Activated CD4-positive, CD25-positive, alpha-beta regulatory T cell (primary cell): ENCODE data around the gene STAT5B.
"Not testable (repeated sequence)": the region's sequence is repeated elsewhere in the genome, so short reads cannot be mapped to it uniquely, and the experiment has no call there.

ENCODE experiments used
- DNase-seq, 4 experiments: peaks; one replicate each; lab custom pipeline; 2025; lab: John Stamatoyannopoulos, UW

STAT5B gene

GRCh38 chr17:42266918-42267766, 9.0 kb downstream of the STAT5B start:
- DNase-seq = no peak

DNA sequence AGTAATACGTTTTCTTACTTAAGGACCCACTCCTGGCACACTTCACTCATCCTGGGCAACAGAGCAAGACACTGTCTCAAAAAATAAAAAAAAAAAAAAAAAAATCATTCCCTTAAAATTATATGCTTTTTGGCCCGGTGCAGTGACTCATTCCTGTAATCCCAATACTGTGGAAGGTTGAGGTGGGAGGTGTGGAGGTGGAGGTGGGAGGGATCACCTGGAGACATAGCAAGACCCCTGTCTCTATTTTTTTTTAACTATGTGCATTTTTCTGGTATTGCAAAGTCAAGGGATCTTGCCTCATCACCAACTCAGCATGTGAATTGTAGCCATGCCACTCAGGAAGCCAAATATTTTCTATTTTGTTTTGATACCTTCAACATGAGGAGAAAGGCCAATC, 9.7 kb downstream of the STAT5B start:
- DNase-seq = no peak

- DNase-seq = not testable (repeated sequence)
Observed at GRCh38 chr17:42264366-42264765, 11.8 kb downstream of the STAT5B start.

DNA sequence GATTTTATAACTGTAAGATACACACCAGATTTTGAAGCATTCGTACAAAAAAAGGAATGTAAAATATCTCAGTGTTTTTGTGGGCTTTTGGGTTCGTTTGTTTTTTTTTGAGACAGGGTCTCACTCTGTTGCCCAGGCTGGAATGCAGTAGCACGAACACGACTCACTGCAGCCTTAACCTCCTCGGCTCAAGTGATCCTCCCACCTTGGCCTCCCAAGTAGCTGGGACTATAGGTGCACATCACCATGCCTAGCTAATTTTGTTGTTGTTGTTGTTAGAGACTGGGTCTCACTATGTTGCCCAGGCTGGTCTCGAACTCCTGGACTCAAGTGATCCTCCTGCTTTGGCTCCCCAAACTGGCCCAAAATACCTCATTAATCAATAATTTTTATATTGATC, 15.9 kb downstream of the STAT5B start:
- no peak for DNase-seq

- DNase-seq = no peak
Observed at GRCh38 chr17:42255445-42255844, 20.7 kb downstream of the STAT5B start.

- DNase-seq = no peak
Observed at GRCh38 chr17:42253578-42253977, 22.6 kb downstream of the STAT5B start.

- no peak for DNase-seq
Observed at GRCh38 chr17:42252597-42253550, 23.3 kb downstream of the STAT5B start.

- no peak for DNase-seq
Observed at GRCh38 chr17:42251115-42251514, 25.1 kb downstream of the STAT5B start.

GRCh38 chr17:42249681-42250446, 26.3 kb downstream of the STAT5B start:
- no peak for DNase-seq

GRCh38 chr17:42248351-42249179, 27.6 kb downstream of the STAT5B start:
- DNase-seq = peak; percentile 27 to 69 (median 48)

DNA sequence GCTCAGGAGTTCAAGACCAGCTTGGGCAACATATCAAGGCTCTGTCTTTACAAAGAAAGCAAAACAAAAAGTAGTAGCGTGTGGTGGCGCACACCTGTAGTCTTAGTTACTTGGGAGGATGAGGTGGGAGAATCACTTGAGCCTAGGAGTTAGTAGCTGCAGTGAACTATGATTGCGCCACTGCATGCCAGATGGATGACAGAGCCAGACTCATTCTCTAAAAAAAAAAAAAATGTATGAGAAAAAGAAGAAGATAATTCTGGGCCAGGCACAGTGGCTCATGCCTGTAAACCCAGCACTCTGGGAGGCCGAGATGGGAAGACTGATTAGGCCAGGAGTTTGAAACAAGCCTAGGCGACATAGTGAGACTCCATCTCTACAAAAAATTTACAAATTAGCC, 28.5 kb downstream of the STAT5B start:
- DNase-seq = no peak

DNA sequence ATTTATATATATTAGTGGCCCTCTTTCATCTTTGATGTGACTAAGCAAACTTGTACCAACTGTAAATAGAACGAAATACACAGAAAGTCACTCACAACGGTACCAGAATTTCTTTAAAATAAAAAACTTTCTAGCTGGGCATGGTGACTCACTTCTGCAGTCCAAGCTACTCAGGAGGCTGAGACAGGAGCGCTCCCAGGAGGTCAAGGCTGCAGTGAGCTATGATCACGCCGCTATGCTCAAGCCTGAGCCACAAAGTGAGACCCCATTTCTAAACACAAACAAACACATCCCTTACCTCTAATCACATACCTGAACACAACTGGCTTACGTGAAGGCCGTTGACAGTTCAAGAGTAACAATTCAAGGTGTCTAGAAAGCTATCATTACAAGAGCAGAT, 29.7 kb downstream of the STAT5B start:
- no peak for DNase-seq

- not testable (repeated sequence) for DNase-seq
Observed at GRCh38 chr17:42245183-42245582, 31.0 kb downstream of the STAT5B start.

DNA sequence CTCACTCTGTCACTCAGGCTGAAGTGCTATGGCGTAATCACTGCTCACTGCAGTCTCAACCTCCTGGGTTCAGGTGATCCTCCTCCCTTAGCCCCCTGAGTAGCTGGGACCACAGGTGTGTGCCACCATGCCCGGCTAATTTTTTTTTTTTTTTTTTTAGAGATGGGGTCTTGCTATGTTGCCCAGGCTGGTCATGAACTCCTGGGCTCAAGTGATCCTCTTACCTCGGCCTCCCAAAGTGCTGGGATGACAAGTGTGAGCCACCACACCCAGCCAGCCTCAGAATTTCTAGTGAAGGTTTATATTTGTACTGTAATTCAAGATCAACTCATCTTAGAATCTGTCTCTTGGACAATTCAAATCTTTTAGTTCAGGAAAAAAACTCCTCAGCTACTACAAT, 32.1 kb downstream of the STAT5B start:
- DNase-seq = not testable (repeated sequence)

DNA sequence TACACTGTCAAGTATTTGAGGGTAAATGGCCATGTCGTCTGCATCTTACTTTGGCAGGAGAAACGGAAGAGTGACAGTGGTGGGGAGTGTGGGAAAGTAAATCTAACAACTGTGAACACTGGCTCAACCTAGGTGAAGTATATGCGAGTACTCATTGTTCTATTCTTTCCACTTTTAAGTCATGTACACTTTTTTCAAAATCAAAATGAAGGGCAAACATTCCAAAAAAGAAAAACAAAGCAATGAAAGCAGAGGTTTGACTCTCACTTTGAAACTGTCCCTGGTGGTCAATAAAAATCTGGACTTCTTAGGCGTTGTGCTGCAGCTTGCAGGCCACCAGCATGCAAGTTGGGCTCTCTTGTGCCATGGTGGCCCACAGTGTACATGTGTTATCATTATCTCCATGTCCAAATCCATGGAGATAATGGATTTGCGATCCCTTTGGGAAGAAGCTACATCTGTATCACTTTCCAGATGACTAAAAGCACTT, 32.7 kb downstream of the STAT5B start:
- no peak for DNase-seq

DNA sequence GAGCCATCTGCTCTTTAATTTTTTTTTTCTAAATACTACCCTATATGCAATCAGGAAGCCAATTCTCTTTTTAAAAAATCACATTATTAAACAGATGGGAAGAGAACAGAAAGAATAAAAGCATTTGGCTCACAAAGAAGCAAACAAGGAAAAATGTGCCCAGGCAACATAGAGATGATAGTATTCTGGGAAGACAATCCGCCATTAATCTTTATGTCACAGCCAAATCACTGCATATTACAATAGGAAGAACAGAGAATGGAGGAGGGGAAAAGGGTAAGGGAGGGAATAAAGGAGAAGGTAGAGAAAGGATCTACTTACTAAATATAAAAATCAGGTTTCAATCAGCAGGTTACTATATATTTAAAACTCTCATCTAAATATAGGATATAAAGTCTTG, 34.3 kb downstream of the STAT5B start:
- no peak for DNase-seq

- not testable (repeated sequence) for DNase-seq
Observed at GRCh38 chr17:42240863-42241262, 35.3 kb downstream of the STAT5B start.

- no peak for DNase-seq
Observed at GRCh38 chr17:42240201-42240600, 36.0 kb downstream of the STAT5B start.

DNA sequence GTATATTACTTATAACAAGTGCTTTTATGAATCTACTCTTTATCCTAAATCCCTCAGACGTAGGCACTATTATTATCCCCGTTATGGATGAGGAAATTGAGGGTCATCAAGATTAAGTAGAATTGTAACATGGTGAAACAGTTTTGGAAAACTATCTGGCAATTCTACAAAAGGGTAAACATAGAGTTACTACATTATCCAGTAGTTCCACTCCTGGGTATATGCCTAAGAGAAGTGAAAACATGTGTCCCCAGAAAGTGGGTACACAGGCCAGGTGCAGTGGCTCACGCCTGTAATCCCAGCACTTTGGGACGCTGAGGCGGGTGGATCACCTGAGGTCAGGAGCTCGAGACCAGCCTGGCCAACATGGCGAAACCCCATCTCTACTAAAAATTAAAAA, 36.6 kb downstream of the STAT5B start:
- not testable (repeated sequence) for DNase-seq

GRCh38 chr17:42236760-42237159, 39.4 kb downstream of the STAT5B start:
- DNase-seq = no peak

GRCh38 chr17:42233994-42234393, 42.2 kb downstream of the STAT5B start:
- no peak for DNase-seq
